ENCODE results near the gene ZAR1L. TPM values are rescaled to one million over a fixed set of nuclear protein-coding genes. Genes with fewer than 3 reads are reported as not detected.

Gene ZAR1L
- total RNA-seq, 1 donor from 2014 or later, result not detected

- Histone ChIP-seq H3K4me3 (ENCODE audit: low read depth, low read length) (no peak overlapping the region), H3K27me3 (ENCODE audit: control insufficient read depth, insufficient read depth, low read length) (no peaks in the 10 kb centered on the region), H3K36me3 (ENCODE audit: control insufficient read depth, insufficient read depth, low read length) (no peaks in the 10 kb centered on the region)
- DNase-seq (ENCODE audit: low read depth), result no peak
- FAIRE-seq, result no peak
- no peak for TF ChIP-seq CTCF (IDR thresholded peaks at IDR 0.05; ENCODE audit: insufficient read depth, low read length, severe bottlenecking)
Measured at GRCh38 chr13:32309312-32310133, 5.6 kb downstream of the ZAR1L start.

GRCh38 chr13:32305646-32306045 is 9.5 kb downstream of the ZAR1L start:
- no peaks in the 10 kb centered on the region for H3K27me3 ChIP-seq (ENCODE audit: control insufficient read depth, insufficient read depth, low read length)
- no peak overlapping the region for H3K4me3 ChIP-seq (ENCODE audit: low read depth, low read length)
- FAIRE-seq (no peak), DNase-seq (ENCODE audit: low read depth) (no peak)
- no peak for TF ChIP-seq CTCF (IDR thresholded peaks at IDR 0.05; ENCODE audit: insufficient read depth, low read length, severe bottlenecking)
- no peaks in the 10 kb centered on the region for H3K36me3 ChIP-seq (ENCODE audit: control insufficient read depth, insufficient read depth, low read length)

- no peak for FAIRE-seq
- Histone ChIP-seq H3K27me3 (ENCODE audit: control insufficient read depth, insufficient read depth, low read length) (peaks cover 4% of the 10 kb centered on the region), H3K4me3 (ENCODE audit: low read depth, low read length) (no peak overlapping the region), H3K36me3 (ENCODE audit: control insufficient read depth, insufficient read depth, low read length) (no peaks in the 10 kb centered on the region)
- no peak for DNase-seq (ENCODE audit: low read depth)
- no peak for TF ChIP-seq CTCF (IDR thresholded peaks at IDR 0.05; ENCODE audit: insufficient read depth, low read length, severe bottlenecking)
Measured at GRCh38 chr13:32302461-32302860, 12.7 kb downstream of the ZAR1L start.

GRCh38 chr13:32300920-32301319 is 14.2 kb downstream of the ZAR1L start:
- Histone ChIP-seq H3K27me3 (ENCODE audit: control insufficient read depth, insufficient read depth, low read length) (peaks cover 4% of the 10 kb centered on the region), H3K4me3 (ENCODE audit: low read depth, low read length) (no peak overlapping the region), H3K36me3 (ENCODE audit: control insufficient read depth, insufficient read depth, low read length) (no peaks in the 10 kb centered on the region)
- FAIRE-seq (no peak), DNase-seq (ENCODE audit: low read depth) (no peak)
- no peak for TF ChIP-seq CTCF (IDR thresholded peaks at IDR 0.05; ENCODE audit: insufficient read depth, low read length, severe bottlenecking)

- no peak overlapping the region for H3K4me3 ChIP-seq (ENCODE audit: low read depth, low read length)
- H3K27me3 ChIP-seq (ENCODE audit: control insufficient read depth, insufficient read depth, low read length), result peaks cover 4% of the 10 kb centered on the region
- FAIRE-seq (no peak), DNase-seq (ENCODE audit: low read depth) (no peak)
- no peaks in the 10 kb centered on the region for H3K36me3 ChIP-seq (ENCODE audit: control insufficient read depth, insufficient read depth, low read length)
- TF ChIP-seq CTCF (IDR thresholded peaks at IDR 0.05; ENCODE audit: insufficient read depth, low read length, severe bottlenecking), result no peak
Measured at GRCh38 chr13:32300406-32300805, 14.8 kb downstream of the ZAR1L start.

- FAIRE-seq (no peak), DNase-seq (ENCODE audit: low read depth) (no peak)
- H3K36me3 ChIP-seq (ENCODE audit: control insufficient read depth, insufficient read depth, low read length), result no peaks in the 10 kb centered on the region
- H3K4me3 ChIP-seq (ENCODE audit: low read depth, low read length), result no peak overlapping the region
- no peak for TF ChIP-seq CTCF (IDR thresholded peaks at IDR 0.05; ENCODE audit: insufficient read depth, low read length, severe bottlenecking)
- peaks cover 4% of the 10 kb centered on the region for H3K27me3 ChIP-seq (ENCODE audit: control insufficient read depth, insufficient read depth, low read length)
Measured at GRCh38 chr13:32299893-32300292, 15.3 kb downstream of the ZAR1L start.

Data from bronchial epithelial cell (primary cell).